ENCODE measurements around the gene SYNDIG1. TPM values are rescaled to one million over a fixed set of nuclear protein-coding genes. Genes with fewer than 3 reads are reported as not detected.

Gene SYNDIG1
- 10.2 and 12.6 TPM in 2 replicates for total RNA-seq (2014; rRNA removed; shearing (Covaris generic))

- DNase-seq (ENCODE audit: low read depth) = peak; percentile 67
These were observed at the start of gene SYNDIG1 for GRCh38 chr20:24469116-24469893. TSS of gene SYNDIG1 (plus strand) at chr20:24469629. CDS start at chr20:24543098, 73,469 bp downstream.

- no peak for DNase-seq (ENCODE audit: low read depth)
These were observed 49.6 kb upstream of the SYNDIG1 start for GRCh38 chr20:24419786-24420185.

- no peak for DNase-seq (ENCODE audit: low read depth)
These were observed 48.9 kb upstream of the SYNDIG1 start for GRCh38 chr20:24420567-24420966.

DNA sequence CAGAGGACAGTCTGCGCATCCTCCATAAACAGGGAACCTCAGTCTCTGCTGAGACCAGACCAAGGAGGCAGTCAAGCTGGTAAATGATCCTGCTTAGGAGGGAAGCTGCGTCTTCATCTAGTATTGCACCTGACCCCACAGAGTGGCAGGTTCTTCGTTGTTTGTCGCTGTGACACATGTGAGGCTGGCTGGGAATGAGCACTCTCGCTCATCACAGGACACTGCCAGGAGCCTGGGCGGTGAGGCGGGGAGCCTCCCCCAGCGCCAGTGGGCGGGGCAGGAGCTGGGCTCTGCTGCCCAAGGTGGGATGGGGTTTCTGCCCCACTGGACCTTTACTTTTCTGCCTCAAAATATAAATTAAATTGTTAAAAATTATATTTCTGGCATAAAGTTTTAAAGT, 48.4 kb upstream of the SYNDIG1 start:
- no peak for DNase-seq (ENCODE audit: low read depth)

GRCh38 chr20:24422091-24422760, 47.2 kb upstream of the SYNDIG1 start:
- no peak for DNase-seq (ENCODE audit: low read depth)

- DNase-seq (ENCODE audit: low read depth) = no peak
These were observed 45.8 kb upstream of the SYNDIG1 start for GRCh38 chr20:24423390-24424313.

- DNase-seq (ENCODE audit: low read depth) = no peak
These were observed 43.8 kb upstream of the SYNDIG1 start for GRCh38 chr20:24425523-24426135.

GRCh38 chr20:24431279-24432045, 38.0 kb upstream of the SYNDIG1 start:
- no peak for DNase-seq (ENCODE audit: low read depth)

GRCh38 chr20:24432046-24432442, 37.4 kb upstream of the SYNDIG1 start:
- DNase-seq (ENCODE audit: low read depth) = no peak

DNA sequence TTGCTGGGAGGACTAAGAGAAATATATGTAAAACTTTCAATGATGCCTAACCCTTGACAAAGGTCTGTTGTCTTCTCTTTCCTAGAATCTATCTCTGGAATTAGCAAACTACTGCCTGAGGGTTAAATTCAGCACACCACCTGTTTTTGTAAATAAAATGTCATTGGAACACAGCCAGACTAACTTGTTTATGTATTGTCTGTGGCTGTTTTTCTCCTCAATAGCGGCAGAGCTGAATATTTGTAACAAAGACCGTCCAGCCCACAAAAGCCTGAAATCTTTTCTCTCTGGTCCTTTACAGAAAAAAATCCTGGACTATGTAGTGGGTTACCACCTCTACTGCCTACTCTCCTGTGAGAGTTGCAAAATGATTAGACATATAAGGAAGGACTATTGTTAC, 33.3 kb upstream of the SYNDIG1 start:
- peak; percentile 48 for DNase-seq (ENCODE audit: low read depth)

DNA sequence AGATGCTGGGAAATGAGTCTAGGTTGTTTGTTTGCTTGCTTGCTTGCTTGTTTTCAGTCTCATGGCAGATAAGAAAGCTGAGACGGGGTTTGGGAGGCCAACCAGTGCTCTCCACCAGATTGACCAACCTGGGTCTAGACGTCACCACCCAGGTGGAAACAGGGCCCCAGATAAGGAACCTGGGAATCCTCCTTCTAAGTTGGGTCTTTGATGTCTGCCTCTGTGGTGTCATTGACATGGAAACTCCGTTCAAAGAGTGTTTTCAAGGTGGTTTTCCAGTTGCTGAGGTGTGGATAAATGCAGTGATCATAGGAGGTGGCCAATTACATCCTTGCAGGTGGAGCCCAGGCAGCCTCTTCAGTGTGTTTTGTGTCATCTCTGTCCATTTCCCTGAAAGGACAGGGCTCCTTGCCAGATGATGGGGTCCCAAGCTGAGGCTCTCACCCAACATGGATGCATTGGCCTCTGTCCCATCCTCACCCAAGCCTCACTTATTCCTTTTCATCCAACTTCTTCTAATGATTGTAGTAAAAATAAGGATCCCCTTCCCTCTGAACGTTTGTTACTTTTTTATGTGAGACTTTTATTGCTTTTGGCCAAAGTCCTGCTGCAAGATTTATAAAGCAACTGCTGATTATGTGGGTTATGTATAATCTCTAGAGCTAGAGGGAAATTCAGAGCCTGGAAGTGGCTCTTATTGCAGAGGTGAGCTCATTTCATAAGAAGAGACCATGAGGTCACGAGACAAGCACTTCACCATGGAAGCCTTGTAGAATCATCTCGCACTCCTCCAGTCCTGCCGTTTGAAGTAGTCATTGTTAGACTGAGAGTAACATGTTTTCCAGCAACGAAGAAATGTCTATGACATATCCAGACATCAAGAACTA, 32.0 kb upstream of the SYNDIG1 start:
- no peak for DNase-seq (ENCODE audit: low read depth)

DNA sequence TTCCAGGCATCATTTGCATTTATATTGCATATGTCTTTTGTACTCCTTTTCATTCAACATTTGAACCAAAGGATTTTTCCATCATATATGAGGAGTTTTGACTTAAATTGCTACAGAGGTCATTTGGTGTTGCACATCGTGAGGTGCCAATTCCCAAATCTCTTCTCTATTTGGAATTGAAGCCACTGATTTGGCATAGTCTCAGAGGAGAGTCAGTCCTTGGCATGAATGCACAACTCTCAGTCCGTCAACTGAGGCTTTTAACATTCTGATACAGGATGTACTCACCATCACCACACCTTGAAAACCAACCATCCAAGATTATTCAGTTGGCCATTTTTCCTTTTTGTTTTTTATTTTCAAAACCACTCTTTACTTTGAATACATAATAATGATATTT, 31.1 kb upstream of the SYNDIG1 start:
- no peak for DNase-seq (ENCODE audit: low read depth)

GRCh38 chr20:24439737-24440387, 29.6 kb upstream of the SYNDIG1 start:
- no peak for DNase-seq (ENCODE audit: low read depth)

DNA sequence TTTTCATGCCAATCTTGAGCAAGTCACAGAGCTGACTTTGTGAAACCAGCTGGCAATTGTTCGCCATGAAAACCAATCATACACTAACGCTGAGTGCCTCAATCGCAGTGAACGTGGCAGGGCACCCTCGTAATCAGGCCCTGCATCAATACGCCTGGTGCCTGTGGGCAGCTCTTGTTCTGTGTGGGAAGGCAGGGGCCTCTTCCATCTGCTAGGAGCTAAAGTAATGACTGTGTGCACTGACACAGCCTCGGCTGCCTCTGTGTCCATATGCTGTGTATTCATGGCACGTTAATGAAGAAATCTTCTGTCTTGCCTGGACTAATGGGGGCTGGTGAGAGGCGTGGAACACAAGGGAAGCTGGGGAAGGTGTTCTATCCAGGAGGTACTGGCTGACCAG, 27.8 kb upstream of the SYNDIG1 start:
- no peak for DNase-seq (ENCODE audit: low read depth)

- DNase-seq (ENCODE audit: low read depth) = no peak
These were observed 26.5 kb upstream of the SYNDIG1 start for GRCh38 chr20:24442909-24443308.

DNA sequence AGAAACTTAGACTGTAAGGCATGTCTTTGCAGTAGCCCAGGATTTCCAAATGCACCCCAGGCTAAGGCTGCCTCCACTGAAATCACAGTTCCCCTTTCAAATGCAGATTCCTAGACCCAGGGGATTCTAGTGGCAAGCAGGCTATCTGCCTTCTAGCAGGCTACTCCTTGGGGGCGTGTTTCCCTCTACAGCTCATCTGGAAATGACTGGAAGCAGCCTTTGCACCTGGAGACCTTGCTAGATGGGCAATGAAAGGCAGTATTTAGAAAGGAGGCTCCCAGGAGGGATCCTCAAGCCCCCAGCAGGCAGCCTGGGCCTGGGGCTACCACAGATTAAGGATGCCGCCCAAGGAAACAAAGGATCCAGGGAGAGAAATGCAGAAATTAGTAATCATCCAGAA, 26.0 kb upstream of the SYNDIG1 start:
- no peak for DNase-seq (ENCODE audit: low read depth)

- no peak for DNase-seq (ENCODE audit: low read depth)
These were observed 24.8 kb upstream of the SYNDIG1 start for GRCh38 chr20:24444526-24445190.

GRCh38 chr20:24445510-24446170, 23.8 kb upstream of the SYNDIG1 start:
- no peak for DNase-seq (ENCODE audit: low read depth)

All from RPMI7951 (cell line).